ENCODE results near the gene NSUN2.

The NSUN2 gene

GRCh38 chr5:6582507-6583048, 50.3 kb downstream of the NSUN2 start:
- H3K9me3 ChIP-seq (replicated peaks; ENCODE audit: insufficient read depth, low read length), result no peaks in the 10 kb centered on the region

GRCh38 chr5:6581559-6582426, 51.1 kb downstream of the NSUN2 start:
- TF ChIP-seq EZH2 (optimal IDR thresholded peaks at IDR 0.05; ENCODE audit: low read depth, low read length) (no peak), EZH2phosphoT487 (IDR thresholded peaks at IDR 0.05; ENCODE audit: low read length) (no peak)
- TF ChIP-seq, protein P1, sequence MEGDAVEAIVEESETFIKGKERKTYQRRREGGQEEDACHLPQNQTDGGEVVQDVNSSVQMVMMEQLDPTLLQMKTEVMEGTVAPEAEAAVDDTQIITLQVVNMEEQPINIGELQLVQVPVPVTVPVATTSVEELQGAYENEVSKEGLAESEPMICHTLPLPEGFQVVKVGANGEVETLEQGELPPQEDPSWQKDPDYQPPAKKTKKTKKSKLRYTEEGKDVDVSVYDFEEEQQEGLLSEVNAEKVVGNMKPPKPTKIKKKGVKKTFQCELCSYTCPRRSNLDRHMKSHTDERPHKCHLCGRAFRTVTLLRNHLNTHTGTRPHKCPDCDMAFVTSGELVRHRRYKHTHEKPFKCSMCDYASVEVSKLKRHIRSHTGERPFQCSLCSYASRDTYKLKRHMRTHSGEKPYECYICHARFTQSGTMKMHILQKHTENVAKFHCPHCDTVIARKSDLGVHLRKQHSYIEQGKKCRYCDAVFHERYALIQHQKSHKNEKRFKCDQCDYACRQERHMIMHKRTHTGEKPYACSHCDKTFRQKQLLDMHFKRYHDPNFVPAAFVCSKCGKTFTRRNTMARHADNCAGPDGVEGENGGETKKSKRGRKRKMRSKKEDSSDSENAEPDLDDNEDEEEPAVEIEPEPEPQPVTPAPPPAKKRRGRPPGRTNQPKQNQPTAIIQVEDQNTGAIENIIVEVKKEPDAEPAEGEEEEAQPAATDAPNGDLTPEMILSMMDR (IDR thresholded peaks at IDR 0.05; ENCODE audit: low read length), result no peak
- no peaks in the 10 kb centered on the region for H3K9me3 ChIP-seq (replicated peaks; ENCODE audit: insufficient read depth, low read length)
- H3K4me3 ChIP-seq (ENCODE audit: low read length), result no peak overlapping the region
- no peak overlapping the region for H3K27ac ChIP-seq (ENCODE audit: low read length)
- H3F3A ChIP-seq (ENCODE audit: insufficient read depth, low read length), result no peaks in the 10 kb centered on the region
- H3K4me1 ChIP-seq (ENCODE audit: low read length), result no peaks in the 10 kb centered on the region
- H3K27me3 ChIP-seq (replicated peaks; ENCODE audit: insufficient read depth, low read length), result no peaks in the 10 kb centered on the region
- H3K36me3 ChIP-seq (replicated peaks; ENCODE audit: insufficient read depth, low read length), result no peaks in the 10 kb centered on the region
- no peak overlapping the region for H3K9ac ChIP-seq (ENCODE audit: low read length)
- no peak for DNase-seq
- H2AFZ ChIP-seq (ENCODE audit: low read length), result no peak overlapping the region
- H3K4me2 ChIP-seq (ENCODE audit: low read depth, low read length), result no peak overlapping the region
- no peaks in the 10 kb centered on the region for H3K9me2 ChIP-seq (replicated peaks; ENCODE audit: insufficient read depth, low read length)
- H3K79me2 ChIP-seq (ENCODE audit: low read length), result no peaks in the 10 kb centered on the region
- no peaks in the 10 kb centered on the region for H4K20me1 ChIP-seq (ENCODE audit: insufficient read depth, low read length)

More at GRCh38 chr5:6582507-6583048, 50.3 kb downstream of the NSUN2 start:
- Histone ChIP-seq H3K36me3 (replicated peaks; ENCODE audit: insufficient read depth, low read length) (no peaks in the 10 kb centered on the region), H3K27me3 (replicated peaks; ENCODE audit: insufficient read depth, low read length) (no peaks in the 10 kb centered on the region), H3K4me3 (ENCODE audit: low read length) (peak overlapping the region; percentile 54), H3K27ac (ENCODE audit: low read length) (no peak overlapping the region), H3K4me2 (ENCODE audit: low read depth, low read length) (peak overlapping the region; percentile 93), H2AFZ (ENCODE audit: low read length) (peak overlapping the region; percentile 53; the same call in 1 of the 2 replicates), H4K20me1 (ENCODE audit: insufficient read depth, low read length) (no peaks in the 10 kb centered on the region), H3K9ac (ENCODE audit: low read length) (peak overlapping the region; percentile 40; the same call in 1 of the 2 replicates), H3K4me1 (ENCODE audit: low read length) (no peaks in the 10 kb centered on the region), H3F3A (ENCODE audit: insufficient read depth, low read length) (no peaks in the 10 kb centered on the region), H3K9me2 (replicated peaks; ENCODE audit: insufficient read depth, low read length) (no peaks in the 10 kb centered on the region), H3K79me2 (ENCODE audit: low read length) (no peaks in the 10 kb centered on the region)
- DNase-seq, result no peak
- TF ChIP-seq EZH2phosphoT487 (IDR thresholded peaks at IDR 0.05; ENCODE audit: low read length), result no peak
- TF ChIP-seq, protein P1 (IDR thresholded peaks at IDR 0.05; ENCODE audit: low read length), result no peak
- TF ChIP-seq EZH2 (optimal IDR thresholded peaks at IDR 0.05; ENCODE audit: low read depth, low read length), result no peak

- Histone ChIP-seq H3K4me3 (ENCODE audit: low read length) (no peak overlapping the region), H3K36me3 (replicated peaks; ENCODE audit: insufficient read depth, low read length) (no peaks in the 10 kb centered on the region), H3K27ac (ENCODE audit: low read length) (no peak overlapping the region), H3F3A (ENCODE audit: insufficient read depth, low read length) (no peaks in the 10 kb centered on the region), H3K4me1 (ENCODE audit: low read length) (no peaks in the 10 kb centered on the region), H3K9me3 (replicated peaks; ENCODE audit: insufficient read depth, low read length) (no peaks in the 10 kb centered on the region), H3K27me3 (replicated peaks; ENCODE audit: insufficient read depth, low read length) (no peaks in the 10 kb centered on the region), H3K9ac (ENCODE audit: low read length) (no peak overlapping the region), H3K9me2 (replicated peaks; ENCODE audit: insufficient read depth, low read length) (no peaks in the 10 kb centered on the region), H3K79me2 (ENCODE audit: low read length) (no peaks in the 10 kb centered on the region), H4K20me1 (ENCODE audit: insufficient read depth, low read length) (no peaks in the 10 kb centered on the region), H3K4me2 (ENCODE audit: low read depth, low read length) (no peak overlapping the region), H2AFZ (ENCODE audit: low read length) (no peak overlapping the region)
- TF ChIP-seq, protein P1 (IDR thresholded peaks at IDR 0.05; ENCODE audit: low read length), result no peak
- TF ChIP-seq EZH2 (optimal IDR thresholded peaks at IDR 0.05; ENCODE audit: low read depth, low read length) (no peak), EZH2phosphoT487 (IDR thresholded peaks at IDR 0.05; ENCODE audit: low read length) (no peak)
- no peak for DNase-seq
Observed at GRCh38 chr5:6581090-6581489, 51.8 kb downstream of the NSUN2 start.
